ENCODE data around the gene OLR1. TPM values are rescaled to one million over a fixed set of nuclear protein-coding genes. Genes with fewer than 3 reads are reported as not detected.
A peak's percentile ranks its signal among the peaks of the same experiment; 100 is the strongest.

OLR1 gene
- total RNA-seq, 2 experiments from 2014 or later: not detected

- no peak overlapping the region for H3K4me3 Mint-ChIP-seq
- peaks cover 14% of the 10 kb centered on the region for H3K27me3 Mint-ChIP-seq
- no peak overlapping the region for H3K27ac ChIP-seq (ENCODE audit: low read depth in 1 of 2, low read length in 2 of 2)
- no peaks in the 10 kb centered on the region for H3K9me3 ChIP-seq (ENCODE audit: control insufficient read depth in 1 of 2, insufficient read depth in 1 of 2, low read length in 2 of 2)
- no peaks in the 10 kb centered on the region for H3K27me3 ChIP-seq (ENCODE audit: control insufficient read depth in 1 of 2, insufficient read depth in 2 of 2, low read length in 2 of 2)
- no peaks in the 10 kb centered on the region for H3K9me3 Mint-ChIP-seq
- TF ChIP-seq CTCF (IDR thresholded peaks at IDR 0.05): no peak
- POLR2A ChIA-PET: no interaction called here
- DNase-seq (peak in 1 of 14 experiments; percentile 33), ATAC-seq (ENCODE audit: poor library complexity) (no peak)
- CTCF ChIA-PET: interaction anchor here (0.6 to 1.9 kb wide), 3 partner anchors 12 to 51 kb away, joined by 3 to 6 read pairs (median 4); no protein-coding TSS in a partner anchor
- no peaks in the 10 kb centered on the region for H3K4me1 ChIP-seq (ENCODE audit: insufficient read depth, low read length)
- H3K27ac Mint-ChIP-seq: no peak overlapping the region
- intact Hi-C loops (cut with DNase I, micrococcal nuclease): loop anchor here in 1 of 2 experiments (10.0 kb wide), 1 partner anchor 1501 kb away; the partner anchor contains the start of gene RIMKLB
- no peaks in the 10 kb centered on the region for H3K4me1 Mint-ChIP-seq (ENCODE audit: low read depth)
- no peaks in the 10 kb centered on the region for H3K36me3 ChIP-seq (ENCODE audit: insufficient read depth, low read length)
- H3K4me3 ChIP-seq (ENCODE audit: low read length): no peak overlapping the region
- no peaks in the 10 kb centered on the region for H3K36me3 Mint-ChIP-seq (ENCODE audit: low read depth)
These were observed 24.3 kb upstream of the OLR1 start for GRCh38 chr12:10196210-10196609.

GRCh38 chr12:10194160-10194670 is 22.3 kb upstream of the OLR1 start:
- ChIA-PET POLR2A (interaction anchor here (0.8 kb wide), 1 partner anchor 18 kb away, joined by 3 read pairs; the partner anchor contains the start of gene GABARAPL1), CTCF (interaction anchor here (1.0 kb wide), 1 partner anchor 11 kb away, joined by 4 read pairs; no protein-coding TSS in a partner anchor)
- Histone ChIP-seq H3K9me3 (ENCODE audit: control insufficient read depth in 1 of 2, insufficient read depth in 1 of 2, low read length in 2 of 2) (no peaks in the 10 kb centered on the region), H3K36me3 (ENCODE audit: insufficient read depth, low read length) (no peaks in the 10 kb centered on the region), H3K27me3 (ENCODE audit: control insufficient read depth in 1 of 2, insufficient read depth in 2 of 2, low read length in 2 of 2) (no peaks in the 10 kb centered on the region), H3K4me1 (ENCODE audit: insufficient read depth, low read length) (no peaks in the 10 kb centered on the region), H3K27ac (ENCODE audit: low read depth in 1 of 2, low read length in 2 of 2) (no peak overlapping the region), H3K4me3 (ENCODE audit: low read length) (no peak overlapping the region)
- ATAC-seq (ENCODE audit: poor library complexity) (no peak), DNase-seq (no peak)
- Mint-ChIP-seq H3K27ac (no peak overlapping the region), H3K36me3 (ENCODE audit: low read depth) (no peaks in the 10 kb centered on the region), H3K4me3 (no peak overlapping the region), H3K4me1 (ENCODE audit: low read depth) (peaks cover 6% of the 10 kb centered on the region), H3K9me3 (no peaks in the 10 kb centered on the region), H3K27me3 (peaks cover 21% of the 10 kb centered on the region)
- no peak for TF ChIP-seq CTCF (IDR thresholded peaks at IDR 0.05)
- intact Hi-C loops (cut with DNase I, micrococcal nuclease): loop anchor here (5.0 to 10.0 kb wide), 5 partner anchors 252 to 1499 kb away; partner anchors contain the start of gene RIMKLB (in 1 of the 2)

- DNase-seq: no peak
- Histone ChIP-seq H3K27ac (ENCODE audit: low read depth in 1 of 2, low read length in 2 of 2) (no peak overlapping the region), H3K4me3 (ENCODE audit: low read length) (no peak overlapping the region), H3K27me3 (ENCODE audit: control insufficient read depth in 1 of 2, insufficient read depth in 2 of 2, low read length in 2 of 2) (no peaks in the 10 kb centered on the region), H3K4me1 (ENCODE audit: insufficient read depth, low read length) (no peaks in the 10 kb centered on the region), H3K9me3 (ENCODE audit: control insufficient read depth in 1 of 2, insufficient read depth in 1 of 2, low read length in 2 of 2) (no peaks in the 10 kb centered on the region), H3K36me3 (ENCODE audit: insufficient read depth, low read length) (no peaks in the 10 kb centered on the region)
- H3K4me3 Mint-ChIP-seq: no peak overlapping the region
- ChIA-PET CTCF (no interaction called here), POLR2A (no interaction called here)
- H3K36me3 Mint-ChIP-seq (ENCODE audit: low read depth): no peaks in the 10 kb centered on the region
- peaks cover 6% of the 10 kb centered on the region for H3K4me1 Mint-ChIP-seq (ENCODE audit: low read depth)
- intact Hi-C loops (cut with DNase I, micrococcal nuclease): loop anchor here (2.0 to 10.0 kb wide), 6 partner anchors 250 to 1497 kb away; partner anchors contain the start of gene RIMKLB (in 1 of the 2)
- H3K9me3 Mint-ChIP-seq: no peaks in the 10 kb centered on the region
- no peak for TF ChIP-seq CTCF (IDR thresholded peaks at IDR 0.05)
- no peak for ATAC-seq (ENCODE audit: poor library complexity)
- H3K27me3 Mint-ChIP-seq: peaks cover 21% of the 10 kb centered on the region
- H3K27ac Mint-ChIP-seq: no peak overlapping the region
These were observed 19.9 kb upstream of the OLR1 start for GRCh38 chr12:10191865-10192264.

Data from CD4-positive, alpha-beta T cell (primary cell).